Activated gamma-delta T cell (primary cell): Measurements from ENCODE around the gene HMCES.
"Not testable (repeated sequence)": the region's sequence is repeated elsewhere in the genome, so short reads cannot be mapped to it uniquely, and the experiment has no call there.

ENCODE experiments used
- DNase-seq: peaks from one replicate; lab custom pipeline; 2025; lab: John Stamatoyannopoulos, UW

Gene HMCES

GRCh38 chr3:129257609-129258008 lies 21.1 kb upstream of the HMCES start:
- no peak for DNase-seq

DNA sequence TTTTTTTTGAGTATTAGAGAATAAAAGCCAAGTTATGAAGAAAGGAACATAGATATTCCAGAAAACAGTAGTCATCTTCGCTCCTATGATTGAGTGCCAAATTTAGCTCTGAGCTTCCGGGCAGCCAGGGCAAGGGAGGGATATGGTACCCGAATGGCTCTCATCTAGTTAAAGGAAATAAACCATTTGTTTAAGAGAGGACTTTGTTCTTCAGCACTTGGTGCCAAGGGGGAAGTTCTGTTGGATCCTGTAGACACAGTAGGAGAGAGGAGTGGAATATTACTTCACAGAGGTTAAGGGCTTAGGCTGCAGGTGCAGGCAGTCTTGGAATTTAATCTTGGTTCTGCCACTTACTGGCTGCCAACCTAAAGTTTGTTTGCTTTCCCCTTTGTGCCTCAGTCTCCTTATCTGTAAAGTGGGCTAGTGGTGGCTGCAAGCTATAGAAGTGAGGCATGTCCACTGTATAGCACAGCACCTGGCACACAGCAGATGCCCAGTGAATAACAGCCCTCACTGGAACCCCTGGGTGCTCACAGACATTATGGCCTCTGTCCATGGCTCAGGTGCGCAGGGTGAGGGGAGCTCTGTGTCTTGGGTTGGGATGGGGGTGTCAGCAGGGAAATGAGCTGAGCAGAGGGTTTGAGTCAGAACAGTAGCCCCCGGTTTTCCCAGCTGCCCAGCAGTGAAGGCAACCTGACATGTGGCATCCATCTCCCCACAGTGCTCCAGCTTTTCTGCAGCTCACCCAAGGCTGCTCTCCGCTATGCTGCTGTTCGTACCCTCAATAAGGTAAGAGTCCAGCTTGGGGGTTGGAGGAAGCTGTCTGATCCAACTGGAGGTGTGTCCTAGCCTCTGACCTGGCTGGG lies 18.8 kb upstream of the HMCES start:
- DNase-seq = no peak

- DNase-seq = no peak
Observed at GRCh38 chr3:129260606-129261005, 18.1 kb upstream of the HMCES start.

DNA sequence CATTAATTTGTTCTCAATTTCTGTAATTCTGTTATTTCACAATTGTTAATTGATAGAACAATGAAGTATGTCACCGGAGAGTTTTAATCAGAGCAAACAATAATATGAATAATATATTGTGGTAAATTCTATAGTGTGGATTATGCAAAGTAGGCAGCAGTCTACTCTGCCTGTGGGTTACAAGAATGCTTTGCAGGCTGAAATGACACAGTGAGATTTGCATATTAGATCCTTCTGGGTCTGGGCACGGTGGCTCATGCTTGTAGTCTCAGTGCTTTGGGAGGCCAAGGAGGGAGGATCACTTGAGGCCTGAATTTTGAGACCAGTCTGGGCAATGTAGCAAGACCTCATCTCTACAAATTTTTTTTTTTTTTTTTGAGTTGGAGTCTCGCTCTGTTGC lies 16.8 kb upstream of the HMCES start:
- no peak for DNase-seq

GRCh38 chr3:129263161-129263910 lies 15.3 kb upstream of the HMCES start:
- DNase-seq = no peak

DNA sequence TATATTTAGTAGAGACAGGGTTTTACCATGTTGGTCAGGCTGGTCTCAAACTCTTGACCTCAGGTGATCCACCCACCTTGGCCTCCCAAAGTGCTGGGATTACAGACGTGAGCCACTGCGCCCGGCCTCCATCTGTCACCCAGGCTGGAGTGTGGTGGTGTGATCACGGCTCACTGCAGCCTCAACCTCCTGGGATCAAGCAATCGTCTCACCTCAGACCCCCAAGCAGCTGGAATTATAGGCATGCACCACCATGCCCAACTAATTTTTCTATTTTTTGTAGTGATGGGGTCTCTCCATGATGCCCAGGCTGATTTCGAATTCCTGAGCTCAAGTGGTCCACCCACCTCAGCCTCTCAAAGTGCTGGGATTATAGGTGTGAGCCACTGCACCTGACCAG lies 13.7 kb upstream of the HMCES start:
- not testable (repeated sequence) for DNase-seq

DNA sequence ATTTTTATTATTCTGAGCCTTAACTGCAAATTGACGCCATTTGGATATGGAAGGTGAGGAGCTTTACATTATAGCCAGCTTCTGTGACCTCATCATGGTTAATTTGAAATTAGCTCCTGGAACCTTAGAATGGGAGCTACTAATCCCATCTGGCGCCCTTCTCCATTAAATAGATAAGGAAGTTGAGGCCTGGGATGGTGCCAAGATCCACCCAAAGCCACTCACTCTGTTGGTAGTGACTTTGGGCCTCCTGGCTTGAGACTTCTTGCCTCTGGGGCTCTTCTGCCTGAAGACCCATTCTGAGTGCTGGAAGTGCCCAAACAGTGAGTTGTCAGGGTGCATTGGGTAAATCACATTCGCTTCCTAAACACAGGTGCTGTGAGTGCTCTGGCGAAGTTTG lies 12.0 kb upstream of the HMCES start:
- no peak for DNase-seq

DNA sequence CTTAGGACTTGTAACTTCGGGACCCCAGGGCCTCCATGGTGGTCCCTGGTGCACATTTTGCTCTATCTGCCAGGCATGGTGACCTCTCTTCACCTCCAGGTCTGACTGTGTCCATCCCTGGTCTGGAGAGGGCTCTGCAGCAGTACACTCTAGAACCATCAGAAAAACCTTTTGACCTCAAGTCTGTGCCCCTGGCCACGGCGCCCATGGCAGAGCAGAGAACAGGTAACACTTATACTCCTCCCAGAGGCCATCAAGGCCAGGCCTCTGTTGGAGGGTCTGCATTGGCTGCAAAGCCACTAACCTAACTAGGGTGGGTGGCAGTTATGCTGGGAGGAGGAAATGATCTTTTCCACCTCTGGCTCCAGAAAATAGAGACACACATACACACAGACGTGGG lies 10.3 kb upstream of the HMCES start:
- DNase-seq = no peak

- no peak for DNase-seq
Observed at GRCh38 chr3:129271674-129272073, 7.0 kb upstream of the HMCES start.

DNA sequence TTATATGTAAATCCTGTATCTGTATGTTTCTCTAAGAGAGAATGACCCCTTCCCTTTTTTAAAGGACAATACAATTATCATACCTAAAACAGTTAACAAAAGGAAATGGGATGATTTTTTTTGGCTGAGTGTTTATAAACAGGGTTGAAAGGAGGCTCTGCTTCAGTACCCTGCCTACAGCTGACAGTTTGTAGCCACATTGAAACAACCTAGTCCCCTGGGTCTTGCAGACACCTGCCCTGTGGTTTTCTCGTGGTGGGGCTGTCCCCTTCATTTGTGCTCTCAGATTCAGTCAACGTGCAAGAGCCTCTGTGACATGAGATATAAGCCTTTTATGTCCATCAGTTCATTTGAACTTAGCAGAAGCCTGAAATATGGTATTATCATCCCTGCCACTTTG lies 2.3 kb upstream of the HMCES start:
- no peak for DNase-seq

DNA sequence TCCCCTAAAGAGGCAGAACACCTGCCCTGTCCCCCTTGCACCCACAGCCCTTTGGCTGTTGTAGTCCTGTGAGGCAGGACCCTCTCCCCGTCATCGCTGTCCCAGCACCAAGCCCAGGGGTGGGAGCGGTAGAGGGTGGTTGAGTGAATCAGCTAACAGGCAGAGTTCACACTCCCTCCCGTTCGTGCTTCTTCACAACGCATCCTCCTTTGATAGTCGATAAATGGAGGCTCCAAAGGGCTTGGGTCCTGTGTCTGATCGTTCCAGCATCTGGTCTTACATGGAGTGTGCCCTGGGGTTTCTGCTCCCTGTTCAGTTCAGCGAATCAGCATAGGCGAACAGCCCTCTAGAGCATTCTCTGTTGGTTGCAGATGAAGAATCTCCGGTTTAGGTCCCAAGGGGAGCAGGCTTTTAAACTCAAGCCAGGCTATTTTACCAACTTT lies 820 bp upstream of the HMCES start:
- no peak for DNase-seq

DNA sequence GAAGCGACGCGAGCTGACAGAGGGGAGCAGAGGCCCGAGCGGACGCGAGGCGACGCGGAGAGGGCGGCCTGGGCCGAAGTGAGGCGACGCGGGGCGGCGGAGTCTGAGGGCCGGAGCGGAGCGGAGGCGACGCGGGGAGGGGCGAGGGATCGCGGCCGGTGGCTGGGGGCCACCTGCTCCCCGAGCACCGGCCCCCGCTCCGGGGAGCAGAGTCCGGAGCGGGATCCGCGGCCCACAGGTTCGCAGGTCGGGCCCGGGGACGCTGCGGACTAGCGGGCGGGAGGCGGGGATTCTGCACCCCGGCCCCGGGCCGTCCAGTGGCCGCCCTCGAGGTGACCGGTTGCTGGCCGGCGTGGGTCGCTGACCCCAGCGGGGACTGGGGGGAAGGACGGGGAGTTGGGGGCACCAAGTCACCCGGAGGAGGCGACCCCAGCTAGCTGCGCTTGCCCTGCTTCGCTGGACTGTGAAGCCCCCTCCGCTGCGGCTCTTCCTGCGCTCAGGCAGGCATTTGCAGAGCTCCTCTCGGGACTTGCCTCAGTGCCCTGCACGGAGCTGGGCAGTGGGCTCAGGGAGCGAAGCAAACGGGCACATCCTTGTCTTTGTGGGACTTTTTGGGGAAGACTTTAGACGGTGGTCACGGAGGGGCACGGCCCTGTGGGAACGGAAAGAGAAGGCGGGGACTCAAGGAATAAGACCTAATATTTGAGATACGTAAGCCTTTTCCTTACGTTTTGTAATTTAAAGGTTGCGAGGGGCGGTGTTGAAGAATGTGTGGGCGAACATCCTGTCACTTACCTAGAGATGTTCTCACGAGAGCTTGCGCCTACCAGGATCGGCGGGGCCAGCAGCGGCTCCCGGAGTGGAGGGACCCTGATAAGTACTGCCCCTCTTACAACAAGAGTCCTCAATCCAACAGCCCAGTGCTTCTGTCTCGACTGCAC lies 566 bp downstream of the HMCES start:
- DNase-seq = peak; percentile 25

- DNase-seq = no peak
Observed at GRCh38 chr3:129280183-129280582, 1.5 kb downstream of the HMCES start.

- no peak for DNase-seq
Observed at GRCh38 chr3:129281726-129282125, 3.1 kb downstream of the HMCES start.

DNA sequence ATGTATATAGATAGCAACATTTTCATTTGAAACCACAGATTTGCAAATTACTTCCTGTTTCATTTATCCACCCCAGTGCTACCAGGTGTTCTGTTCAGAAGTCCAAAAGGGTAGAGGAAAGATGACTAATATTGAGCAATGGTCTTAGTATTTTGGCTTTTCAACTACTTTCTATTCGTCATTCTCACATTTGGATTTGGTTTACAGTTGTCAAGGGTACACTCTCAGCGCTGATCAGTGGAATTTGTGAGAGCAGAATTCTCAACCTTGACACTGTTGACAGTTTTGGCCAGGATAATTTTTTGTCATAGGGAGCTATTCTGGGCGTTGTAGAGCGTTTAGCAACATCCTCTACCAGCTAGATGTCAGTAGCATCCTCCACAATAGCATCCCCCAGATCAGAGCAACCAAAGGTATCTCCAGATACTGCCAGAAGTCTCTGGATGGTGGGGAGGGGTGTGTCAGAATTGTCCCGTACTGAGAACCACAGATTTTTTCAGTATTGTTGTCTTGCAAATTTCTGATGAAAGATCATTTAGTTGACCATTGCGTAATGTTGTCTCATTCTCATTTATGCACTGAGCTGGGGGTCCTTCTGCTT lies 4.2 kb downstream of the HMCES start:
- DNase-seq = no peak

DNA sequence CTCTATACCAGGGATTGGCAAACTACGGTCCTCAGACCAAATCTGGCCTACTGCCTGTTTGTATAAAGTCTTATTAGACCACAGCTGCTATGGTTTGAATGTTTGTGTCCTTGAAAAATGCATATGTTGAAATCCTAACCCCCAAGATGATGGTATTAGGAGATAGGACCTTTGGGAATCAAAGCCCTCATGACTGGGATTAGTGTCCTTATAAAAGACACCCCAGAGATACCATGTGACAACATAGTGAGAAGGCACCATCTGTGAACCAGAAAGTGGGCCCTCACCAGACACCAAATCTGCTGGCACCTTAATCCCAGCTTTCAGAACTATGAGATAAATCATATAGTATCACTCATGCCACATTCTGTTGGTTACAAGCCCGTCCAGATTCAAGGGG lies 7.4 kb downstream of the HMCES start:
- DNase-seq = no peak

GRCh38 chr3:129288446-129288845 lies 9.8 kb downstream of the HMCES start:
- DNase-seq = no peak

DNA sequence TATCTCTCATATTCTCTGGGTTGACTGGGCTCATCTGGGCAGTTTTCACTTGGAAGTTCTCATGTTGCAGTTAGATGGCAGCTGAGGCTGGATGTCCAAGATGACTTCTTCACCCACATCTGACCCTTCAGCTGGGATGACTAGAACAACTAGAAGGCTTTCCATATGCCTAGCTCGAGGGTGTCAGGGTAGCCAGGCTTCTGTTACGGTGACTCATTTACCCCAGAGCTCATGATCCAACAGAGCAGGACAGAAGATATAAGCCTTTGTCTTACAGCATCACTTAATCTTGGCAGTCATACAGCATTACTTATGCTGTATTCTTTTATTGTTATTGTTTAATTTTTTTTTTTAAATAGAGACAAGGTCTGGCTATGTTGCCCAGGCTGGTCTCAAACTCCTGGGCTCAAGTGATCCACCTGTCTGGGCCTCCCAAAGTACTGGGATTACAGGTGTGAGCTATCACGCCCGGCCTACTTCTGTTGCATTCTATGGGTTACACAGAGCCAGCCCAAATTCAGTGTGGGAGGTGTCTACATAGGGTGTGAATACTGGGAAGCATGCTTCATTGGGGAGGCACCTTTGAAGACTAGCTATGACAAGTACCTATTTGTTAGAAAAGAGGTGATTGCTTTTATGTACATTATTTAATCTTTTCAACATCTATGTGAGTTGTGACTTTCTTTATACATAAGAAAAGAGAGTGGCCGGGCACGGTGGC lies 10.7 kb downstream of the HMCES start:
- DNase-seq = no peak

GRCh38 chr3:129291236-129291886 lies 12.7 kb downstream of the HMCES start:
- no peak for DNase-seq

- DNase-seq = no peak
Observed at GRCh38 chr3:129295286-129295685, 16.6 kb downstream of the HMCES start.
